Left ventricle myocardium superior (tissue), 1 donor: ENCODE results near the gene OSTF1. TPM values are rescaled to one million over a fixed set of nuclear protein-coding genes. Genes with fewer than 3 reads are reported as not detected.

Experiments used
- ATAC-seq: fragments of 200-7000 bp; cut with Tn5 transposase; one replicate; pipeline ENCODE4 v1.9.1; 2020; ENCODE audit warnings: mild to moderate bottlenecking, moderate library complexity
- DNase-seq: peaks from one replicate; pipeline ENCODE4 v3.0.0-alpha.2; 2020
- intact Hi-C: fragments of 100-400 bp; cut with micrococcal nuclease; formaldehyde crosslinking; loops from one replicate; pipeline ENCODE4 v1.11.0; 2022
- total RNA-seq: library from RNA; stranded (reverse); fragmentation: NEBNext Ultra II Directional; extraction: Animal tissue kit (Norgen Biotek cat#: 25700); gene quantifications from one replicate; pipeline ENCODE4 v1.2.1, GENCODE V29; 2021
- donor health status: DM: no; HTN: yes; CAD: no; lungs with severe emphysema.

The OSTF1 gene
- total RNA-seq, 1 donor from 2014 or later = 21.6 TPM

GRCh38 chr9:75111019-75111622 is 22.8 kb downstream of the OSTF1 start:
- no peak for DNase-seq
- intact Hi-C loops = no loop called here
- no peak for ATAC-seq

GRCh38 chr9:75112789-75113188 is 24.5 kb downstream of the OSTF1 start:
- ATAC-seq (no peak), DNase-seq (no peak)
- intact Hi-C loops = no loop called here

- no peak for ATAC-seq
- intact Hi-C loops = no loop called here
- no peak for DNase-seq
Measured at GRCh38 chr9:75116306-75116705, 28.0 kb downstream of the OSTF1 start.

- DNase-seq (no peak), ATAC-seq (no peak)
- intact Hi-C loops = no loop called here
Measured at GRCh38 chr9:75117564-75117963, 29.2 kb downstream of the OSTF1 start.

GRCh38 chr9:75120686-75121085 is 32.4 kb downstream of the OSTF1 start:
- intact Hi-C loops = no loop called here
- DNase-seq (no peak), ATAC-seq (no peak)

- DNase-seq = no peak
- ATAC-seq = no peak
- intact Hi-C loops = no loop called here
Measured at GRCh38 chr9:75121914-75122558, 33.7 kb downstream of the OSTF1 start.

- DNase-seq (no peak), ATAC-seq (no peak)
- intact Hi-C loops = no loop called here
Measured at GRCh38 chr9:75123696-75124095, 35.4 kb downstream of the OSTF1 start.

GRCh38 chr9:75128535-75128934 is 40.2 kb downstream of the OSTF1 start:
- no peak for ATAC-seq
- intact Hi-C loops = no loop called here

GRCh38 chr9:75130172-75130571 is 41.9 kb downstream of the OSTF1 start:
- DNase-seq (no peak), ATAC-seq (no peak)
- intact Hi-C loops = no loop called here

More at GRCh38 chr9:75128535-75128934, 40.2 kb downstream of the OSTF1 start:
- DNase-seq = no peak

- DNase-seq (no peak), ATAC-seq (no peak)
- intact Hi-C loops = no loop called here
Measured at GRCh38 chr9:75130621-75131230, 42.4 kb downstream of the OSTF1 start.

- intact Hi-C loops = no loop called here
- DNase-seq (no peak), ATAC-seq (no peak)
Measured at GRCh38 chr9:75131700-75132099, 43.4 kb downstream of the OSTF1 start.

GRCh38 chr9:75132244-75132643 is 43.9 kb downstream of the OSTF1 start:
- ATAC-seq (no peak), DNase-seq (no peak)
- intact Hi-C loops = no loop called here

- ATAC-seq (no peak), DNase-seq (no peak)
- intact Hi-C loops = no loop called here
Measured at GRCh38 chr9:75133396-75133795, 45.1 kb downstream of the OSTF1 start.

- DNase-seq (no peak), ATAC-seq (no peak)
- intact Hi-C loops = no loop called here
Measured at GRCh38 chr9:75134495-75134894, 46.2 kb downstream of the OSTF1 start.

GRCh38 chr9:75138260-75139040 is 50.1 kb downstream of the OSTF1 start:
- DNase-seq = no peak
- intact Hi-C loops = no loop called here
- no peak for ATAC-seq

GRCh38 chr9:75139201-75139600 is 50.9 kb downstream of the OSTF1 start:
- no peak for ATAC-seq
- intact Hi-C loops = no loop called here
- no peak for DNase-seq

GRCh38 chr9:75140261-75140660 is 51.9 kb downstream of the OSTF1 start:
- DNase-seq (no peak), ATAC-seq (no peak)
- intact Hi-C loops = no loop called here

- DNase-seq (no peak), ATAC-seq (peak; percentile 23)
- intact Hi-C loops = no loop called here
Measured at GRCh38 chr9:75142202-75142601, 53.9 kb downstream of the OSTF1 start.

- intact Hi-C loops = no loop called here
- ATAC-seq = no peak
- no peak for DNase-seq
Measured at GRCh38 chr9:75146229-75146628, 57.9 kb downstream of the OSTF1 start.

GRCh38 chr9:75147638-75148037 is 59.3 kb downstream of the OSTF1 start:
- intact Hi-C loops = no loop called here
- DNase-seq = no peak
- ATAC-seq = no peak
